ENCODE results near the gene MYL12A. TPM values are rescaled to one million over a fixed set of nuclear protein-coding genes. Genes with fewer than 3 reads are reported as not detected.
A peak's percentile ranks its signal among the peaks of the same experiment; 100 is the strongest.

MYL12A gene
- total and polyA plus RNA-seq, 2 of the 13 experiments (the other 11 are each of a cell fraction or from before 2014, with no cell fraction given) = 261 to 277 TPM

- TF ChIP-seq DMTF1 (CRISPR knock-in tag; IDR thresholded peaks at IDR 0.05) (no peak), NR2F6 (IDR thresholded peaks at IDR 0.05) (peak; percentile 100), NR2F6 (CRISPR knock-in tag; IDR thresholded peaks at IDR 0.05) (peak; percentile 99), NCOA1 (CRISPR knock-in tag; IDR thresholded peaks at IDR 0.05) (0 out of 2 replicates have a peak, but pooled peaks have one; percentile 15), MAX (IDR thresholded peaks at IDR 0.05) (0 out of 2 replicates have a peak, but pooled peaks have one; percentile 17), SOX5 (CRISPR knock-in tag; IDR thresholded peaks at IDR 0.05; ENCODE audit: borderline replicate concordance) (peak; percentile 91), ZNF331 (CRISPR knock-in tag; IDR thresholded peaks at IDR 0.05) (peak; percentile 81; the same call in 1 of the 2 replicates), MIXL1 (CRISPR knock-in tag; IDR thresholded peaks at IDR 0.05) (peak; percentile 89; the same call in 1 of the 2 replicates), RXRB (CRISPR knock-in tag; IDR thresholded peaks at IDR 0.05; ENCODE audit: borderline replicate concordance) (peak; percentile 99), ZNF609 (CRISPR knock-in tag; IDR thresholded peaks at IDR 0.05; ENCODE audit: borderline replicate concordance) (peak; percentile 99), E2F1 (CRISPR knock-in tag; IDR thresholded peaks at IDR 0.05) (0 out of 2 replicates have a peak, but pooled peaks have one; percentile 30), ARNT2 (CRISPR knock-in tag; IDR thresholded peaks at IDR 0.05; ENCODE audit: low read depth) (peak; percentile 63; the same call in 1 of the 2 replicates), TP53 (CRISPR knock-in tag; conservative IDR thresholded peaks at IDR 0.05) (peak; percentile 80; the same call in 1 of the 2 replicates), HMG20A (CRISPR knock-in tag; IDR thresholded peaks at IDR 0.05; ENCODE audit: borderline replicate concordance) (peak; percentile 99; the same call in 1 of the 2 replicates), ZNF644 (CRISPR knock-in tag; IDR thresholded peaks at IDR 0.05; ENCODE audit: low read depth) (peak; percentile 15; the same call in 1 of the 2 replicates), ZFP90 (CRISPR knock-in tag; IDR thresholded peaks at IDR 0.05; ENCODE audit: borderline replicate concordance) (0 out of 2 replicates have a peak, but pooled peaks have one; percentile 32), RNF219 (CRISPR knock-in tag; IDR thresholded peaks at IDR 0.05) (peak; percentile 66; the same call in 1 of the 2 replicates)
These were observed 14.0 kb upstream of the MYL12A start (continued) for GRCh38 chr18:3233433-3234168.
